ENCODE measurements around the gene DOHH. TPM values are rescaled to one million over a fixed set of nuclear protein-coding genes. Genes with fewer than 3 reads are reported as not detected.

The DOHH gene
- total and polyA plus RNA-seq, 9 of the 15 experiments (the other 6 are each of a cell fraction or from before 2014, with no cell fraction given), result 0.14 to 47.2 (median 5.1) TPM

- no peak for TF ChIP-seq DNMT1 (IDR thresholded peaks at IDR 0.05)
- TF ChIP-seq MTA1 (IDR thresholded peaks at IDR 0.05; ENCODE audit: borderline replicate concordance), result no peak
- no peak for TF ChIP-seq ZBTB11 (CRISPR knock-in tag; IDR thresholded peaks at IDR 0.05)
Measured at GRCh38 chr19:3469638-3470499, 30.6 kb downstream of the DOHH start (continued).

- WGBS (ENCODE audit: insufficient coverage, low coverage, missing lambda C conversion rate), result 100% methylated on average over 1 of the region's 3 CpGs
- Histone ChIP-seq H3K4me1 (replicated peaks in 1 of 2; ENCODE audit: control insufficient read depth in 2 of 2, insufficient read depth in 2 of 2, low read length in 2 of 2) (peaks cover 0 to 31% of the 10 kb centered on the region in 2 experiments; a peak in 2 of 5 replicates), H3K9me1 (ENCODE audit: control insufficient read depth, insufficient read depth, low read length) (no peaks in the 10 kb centered on the region), H3K9ac (ENCODE audit: insufficient read depth in 1 of 2, low read depth in 2 of 2, low read length in 2 of 2) (no peak overlapping the region), H3K4me2 (ENCODE audit: insufficient read depth, low read length) (no peak overlapping the region), H3K79me2 (ENCODE audit: control insufficient read depth, insufficient read depth, low read length) (no peaks in the 10 kb centered on the region), H3K27me3 (ENCODE audit: control insufficient read depth in 2 of 2, insufficient read depth in 2 of 2, low read length in 2 of 2) (no peaks in the 10 kb centered on the region), H3K9me3 (replicated peaks; ENCODE audit: control insufficient read depth, insufficient read depth, low read depth, low read length) (peaks cover 7% of the 10 kb centered on the region), H4K20me1 (replicated peaks; ENCODE audit: control insufficient read depth, insufficient read depth, low read length) (no peaks in the 10 kb centered on the region), H3K27ac (ENCODE audit: extremely low read depth, low read depth, low read length) (no peak overlapping the region), H3K36me3 (ENCODE audit: control insufficient read depth, insufficient read depth, low read length) (peaks cover 7% of the 10 kb centered on the region; the same call in 1 of the 3 replicates), H2AFZ (ENCODE audit: low read depth, low read length) (no peak overlapping the region), H3K4me3 (no peak overlapping the region)
- ATAC-seq (no peak), DNase-seq (ENCODE audit: extremely low read depth in 1 of 4, low spot score in 3 of 4) (no peak), FAIRE-seq (no peak)
- BruUV-seq (replicated peaks), result no TSS peak
- in situ Hi-C loops (cut with MboI) (no loop called here), intact Hi-C loops (cut with micrococcal nuclease) (no loop called here)
- ChIA-PET POLR2A (no interaction called here), CTCF (ENCODE audit: low intra/inter-chr PET ratio) (no interaction called here)
- TF ChIP-seq TCF7 (IDR thresholded peaks at IDR 0.05; ENCODE audit: borderline replicate concordance) (no peak), VEZF1 (CRISPR knock-in tag; IDR thresholded peaks at IDR 0.05) (no peak), NCOA1 (IDR thresholded peaks at IDR 0.05; ENCODE audit: low read depth) (no peak), SLC30A9 (CRISPR knock-in tag; IDR thresholded peaks at IDR 0.05) (no peak), HDAC3 (IDR thresholded peaks at IDR 0.05; ENCODE audit: borderline replicate concordance, partially characterized antibody) (no peak), FIP1L1 (IDR thresholded peaks at IDR 0.05; ENCODE audit: low read depth, low read length, poor library complexity, severe bottlenecking) (no peak), CTCFL (IDR thresholded peaks at IDR 0.05; ENCODE audit: borderline replicate concordance, insufficient read depth, low read depth, low read length, poor library complexity, severe bottlenecking) (no peak), SMAD4 (CRISPR knock-in tag; conservative IDR thresholded peaks at IDR 0.05) (no peak), PTBP1 (IDR thresholded peaks at IDR 0.05; ENCODE audit: low read depth, low read length) (no peak)
Measured at GRCh38 chr19:3468211-3468610, 32.3 kb downstream of the DOHH start.
